Neural crest cell (in vitro differentiated cells): Measurements from ENCODE around the gene LENG9. TPM values are rescaled to one million over a fixed set of nuclear protein-coding genes. Genes with fewer than 3 reads are reported as not detected.
"Not testable (repeated sequence)": the region's sequence is repeated elsewhere in the genome, so short reads cannot be mapped to it uniquely, and the experiment has no call there.

Experiments
- DNase-seq: peaks from one replicate; pipeline ENCODE4 v3.0.0; 2021; ENCODE audit warnings: low read depth, mixed read lengths, low spot score
- H3K27ac Mint-ChIP-seq: one replicate; pipeline ENCODE4 v1.8.0; 2021; ENCODE audit warnings: mild to moderate bottlenecking, mixed read lengths; ENCODE audit not compliant: unreplicated experiment
- H3K27me3 Mint-ChIP-seq: 2 replicates; pipeline ENCODE4 v1.8.0; 2021; ENCODE audit warnings: low read depth, mild to moderate bottlenecking, mixed read lengths
- H3K36me3 Mint-ChIP-seq: 2 replicates; pipeline ENCODE4 v1.8.0; 2021; ENCODE audit warnings: low read depth, mild to moderate bottlenecking, mixed read lengths
- H3K4me1 Mint-ChIP-seq: 2 replicates; pipeline ENCODE4 v1.8.0; 2021; ENCODE audit warnings: mixed read lengths
- H3K4me3 Mint-ChIP-seq: one replicate; pipeline ENCODE4 v1.8.0; 2021; ENCODE audit warnings: mild to moderate bottlenecking, mixed read lengths
- H3K9me3 Mint-ChIP-seq: 2 replicates; pipeline ENCODE4 v1.8.0; 2021; ENCODE audit warnings: mixed read lengths
- total RNA-seq: library from RNA; stranded (reverse); gene quantifications from 2 replicates; pipeline ENCODE4 v1.2.1, GENCODE V29; 2021
- TF ChIP-seq, protein P1 (sequence below): fragments of 200-600 bp; sonication (generic); conservative IDR thresholded peaks from 2 replicates; pipeline ENCODE4 v1.5.0; 2021; ENCODE audit warnings: antibody characterized with exemption, mild to moderate bottlenecking

The LENG9 gene
- total RNA-seq, 1 donor from 2014 or later: 2.5 TPM

DNA sequence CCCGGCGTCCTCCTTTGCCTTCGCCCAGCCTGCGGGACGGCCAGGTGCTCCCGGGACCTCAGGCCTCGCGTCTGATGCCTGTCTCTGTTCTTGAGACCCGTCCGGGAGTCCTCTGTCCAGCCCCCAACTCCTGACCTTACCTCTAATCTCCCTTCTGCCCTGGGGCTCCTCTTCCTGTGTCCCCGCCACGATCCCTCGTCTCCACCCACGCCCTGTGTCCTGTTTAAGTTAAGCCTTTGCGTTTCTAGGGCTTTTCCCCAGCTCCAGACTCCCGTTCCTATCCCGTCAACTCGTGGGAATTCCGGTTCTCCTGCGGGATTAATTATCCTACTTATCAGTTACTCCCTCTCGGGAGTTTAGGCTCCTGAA is 13.9 kb downstream of the LENG9 start:
- DNase-seq: no peak
- H3K27ac Mint-ChIP-seq: peak overlapping the region; percentile 93
- H3K9me3 Mint-ChIP-seq: no peaks in the 10 kb centered on the region
- H3K4me3 Mint-ChIP-seq: peak overlapping the region; percentile 100
- peaks cover 4% of the 10 kb centered on the region for H3K27me3 Mint-ChIP-seq
- TF ChIP-seq, protein P1, sequence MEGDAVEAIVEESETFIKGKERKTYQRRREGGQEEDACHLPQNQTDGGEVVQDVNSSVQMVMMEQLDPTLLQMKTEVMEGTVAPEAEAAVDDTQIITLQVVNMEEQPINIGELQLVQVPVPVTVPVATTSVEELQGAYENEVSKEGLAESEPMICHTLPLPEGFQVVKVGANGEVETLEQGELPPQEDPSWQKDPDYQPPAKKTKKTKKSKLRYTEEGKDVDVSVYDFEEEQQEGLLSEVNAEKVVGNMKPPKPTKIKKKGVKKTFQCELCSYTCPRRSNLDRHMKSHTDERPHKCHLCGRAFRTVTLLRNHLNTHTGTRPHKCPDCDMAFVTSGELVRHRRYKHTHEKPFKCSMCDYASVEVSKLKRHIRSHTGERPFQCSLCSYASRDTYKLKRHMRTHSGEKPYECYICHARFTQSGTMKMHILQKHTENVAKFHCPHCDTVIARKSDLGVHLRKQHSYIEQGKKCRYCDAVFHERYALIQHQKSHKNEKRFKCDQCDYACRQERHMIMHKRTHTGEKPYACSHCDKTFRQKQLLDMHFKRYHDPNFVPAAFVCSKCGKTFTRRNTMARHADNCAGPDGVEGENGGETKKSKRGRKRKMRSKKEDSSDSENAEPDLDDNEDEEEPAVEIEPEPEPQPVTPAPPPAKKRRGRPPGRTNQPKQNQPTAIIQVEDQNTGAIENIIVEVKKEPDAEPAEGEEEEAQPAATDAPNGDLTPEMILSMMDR: no peak
- H3K4me1 Mint-ChIP-seq: peaks cover 37% of the 10 kb centered on the region
- H3K36me3 Mint-ChIP-seq: peaks cover 20% of the 10 kb centered on the region

DNA sequence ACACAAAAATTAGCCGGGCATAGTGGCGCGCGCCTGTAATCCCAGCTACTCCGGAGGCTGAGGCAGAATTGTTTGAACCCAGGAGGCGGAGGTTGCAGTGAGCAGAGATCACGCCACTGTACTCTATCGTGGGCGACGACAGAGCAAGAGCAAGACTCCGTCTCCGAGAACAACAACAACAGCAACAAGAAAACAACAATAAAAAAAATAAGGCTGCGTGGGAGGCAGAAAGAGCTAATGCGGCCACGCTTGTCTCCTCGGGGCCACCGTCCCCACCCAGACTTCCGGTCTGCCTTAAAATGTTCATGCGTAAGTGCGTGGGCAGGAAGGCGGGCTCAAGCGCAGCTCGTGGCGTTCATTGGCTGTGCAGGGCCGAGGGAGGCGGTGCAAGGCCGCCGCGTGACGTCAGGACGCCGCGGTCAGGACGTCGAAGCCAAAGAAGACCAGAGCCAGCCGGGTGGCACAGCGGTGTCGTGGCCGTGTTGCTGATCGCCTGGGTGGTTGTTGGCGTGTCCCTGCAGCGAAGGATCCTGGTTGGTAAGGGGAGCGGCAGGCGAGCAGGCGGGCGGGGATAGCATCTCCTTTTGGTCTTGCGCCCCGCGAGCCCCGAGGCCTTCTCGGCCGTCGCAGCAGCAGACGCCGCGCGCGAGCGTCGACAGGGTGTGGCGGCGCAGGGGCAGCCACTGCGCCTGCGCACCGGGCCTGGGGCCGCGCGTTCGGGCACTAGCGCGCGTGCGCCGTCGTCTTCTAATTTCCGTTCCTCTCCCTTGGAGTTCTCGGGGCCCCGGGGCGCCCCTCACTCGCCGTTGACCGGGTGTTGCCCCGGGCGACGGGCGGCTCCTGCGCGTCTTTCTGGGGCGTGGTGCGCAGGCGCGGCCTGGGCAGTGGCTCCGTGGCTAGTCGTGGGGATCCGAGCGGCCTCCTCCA is 14.5 kb downstream of the LENG9 start, which contains the start of gene LENG8:
Gene LENG8 (plus strand): TSS at position 426 of the 927 bp plus-strand sequence. CDS start 2,146 bp downstream, outside the sequence.
- Mint-ChIP-seq H3K36me3 (peaks cover 19% of the 10 kb centered on the region), H3K9me3 (no peaks in the 10 kb centered on the region), H3K27ac (peak within 1 kb of the TSS; percentile 99), H3K4me1 (peaks cover 37% of the 10 kb centered on the region), H3K4me3 (peak within 1 kb of the TSS; percentile 100), H3K27me3 (peaks cover 4% of the 10 kb centered on the region)
- peak; percentile 92 for DNase-seq
- TF ChIP-seq, protein P1: no peak

DNA sequence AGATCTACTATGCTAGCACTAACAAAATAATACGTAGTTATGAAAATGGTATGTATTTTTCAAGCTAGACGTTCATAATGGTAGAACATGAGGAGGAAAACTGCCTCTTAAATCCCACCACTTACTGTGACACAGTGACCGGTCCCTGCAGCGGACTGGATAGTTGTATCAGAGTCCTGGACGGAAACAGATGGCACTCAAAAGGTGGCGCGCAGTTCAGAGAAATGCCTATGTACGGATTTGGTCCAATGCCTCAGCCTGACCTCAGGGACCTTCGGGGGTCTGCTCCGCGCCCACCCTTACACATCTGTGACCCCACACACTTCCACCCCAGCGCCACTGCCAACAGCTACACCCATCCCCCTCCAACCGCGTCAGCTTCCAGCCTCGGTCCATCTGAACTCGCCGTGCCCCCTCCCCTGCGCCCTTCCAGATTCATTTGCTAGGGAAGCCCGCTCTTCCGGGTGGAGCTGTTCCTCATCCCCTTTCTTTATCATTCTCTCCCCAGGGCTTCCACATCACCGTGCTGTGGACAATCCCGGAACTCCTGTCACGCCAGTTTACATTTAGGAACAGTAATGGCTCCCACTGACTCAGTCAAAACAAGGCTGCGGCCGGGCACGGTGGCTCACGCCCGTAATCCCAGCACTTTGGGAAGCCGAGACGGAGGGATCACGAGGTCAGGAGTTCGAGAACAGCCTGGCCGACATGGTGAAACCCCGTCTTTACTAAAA is 15.4 kb downstream of the LENG9 start:
- Mint-ChIP-seq H3K4me1 (peaks cover 37% of the 10 kb centered on the region), H3K27me3 (peaks cover 4% of the 10 kb centered on the region), H3K36me3 (peaks cover 14% of the 10 kb centered on the region), H3K4me3 (peak overlapping the region; percentile 100), H3K27ac (peak overlapping the region; percentile 99), H3K9me3 (no peaks in the 10 kb centered on the region)
- TF ChIP-seq, protein P1: no peak
- peak; percentile 38 for DNase-seq

DNA sequence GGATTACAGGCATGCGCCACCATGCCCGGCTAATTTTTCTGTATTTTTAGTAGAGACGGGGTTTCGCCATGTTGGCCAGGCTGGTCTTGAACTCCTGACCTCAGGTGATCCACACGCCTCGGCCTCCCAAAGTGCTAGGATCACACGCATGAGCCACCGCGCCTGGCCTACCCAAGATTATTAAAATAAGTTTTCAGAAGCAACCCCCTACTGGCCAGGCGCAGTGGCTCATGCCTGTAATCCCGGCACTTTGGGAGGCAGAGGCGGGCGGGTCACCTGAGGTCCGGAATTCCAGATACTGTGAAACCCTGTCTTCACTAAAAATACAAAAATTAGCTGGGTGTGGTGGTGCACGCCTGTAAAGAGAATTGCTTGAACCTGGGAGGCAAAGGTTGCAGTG is 17.2 kb downstream of the LENG9 start:
- H3K27me3 Mint-ChIP-seq, H3K27ac Mint-ChIP-seq, DNase-seq, H3K9me3 Mint-ChIP-seq: not testable (repeated sequence)
- TF ChIP-seq, protein P1: peak; percentile 31
- Mint-ChIP-seq H3K4me3 (peak overlapping the region; percentile 62), H3K36me3 (peaks cover 14% of the 10 kb centered on the region), H3K4me1 (peaks cover 41% of the 10 kb centered on the region)

- Mint-ChIP-seq H3K9me3 (no peaks in the 10 kb centered on the region), H3K27ac (no peak overlapping the region), H3K36me3 (peaks cover 10% of the 10 kb centered on the region), H3K27me3 (peaks cover 4% of the 10 kb centered on the region), H3K4me3 (no peak overlapping the region), H3K4me1 (peaks cover 25% of the 10 kb centered on the region)
- TF ChIP-seq, protein P1: no peak
- no peak for DNase-seq
These were observed 18.8 kb downstream of the LENG9 start for GRCh38 chr19:54444737-54445136.
